ENCODE data around the gene FERMT2. TPM values are rescaled to one million over a fixed set of nuclear protein-coding genes. Genes with fewer than 3 reads are reported as not detected.
"Not testable (repeated sequence)": the region's sequence is repeated elsewhere in the genome, so short reads cannot be mapped to it uniquely, and the experiment has no call there.

The FERMT2 gene
- total RNA-seq, 1 donor from 2014 or later: 79.7 TPM

DNA sequence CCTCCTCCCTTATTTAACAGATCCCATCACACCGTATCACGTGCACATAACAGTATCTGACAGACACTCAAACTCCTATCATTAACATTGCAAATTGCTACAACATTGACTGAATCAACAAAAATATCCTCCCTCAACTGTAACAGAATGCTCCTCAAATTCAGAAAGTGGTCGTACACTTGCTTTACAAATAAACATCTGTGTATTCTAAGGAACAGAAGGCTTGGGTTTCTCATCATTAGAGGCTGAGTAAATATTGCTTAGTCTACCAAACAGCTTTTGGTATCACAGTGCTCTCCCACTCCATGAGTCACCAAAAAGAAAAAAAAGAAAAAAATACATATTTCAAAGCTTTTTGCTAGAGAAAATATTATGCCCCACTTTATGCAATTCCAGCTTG is 23.9 kb downstream of the FERMT2 start:
- DNase-seq: no peak
- peak overlapping the region; percentile 60 for H3K27ac Mint-ChIP-seq (ENCODE audit: unreplicated experiment)
- H3K27me3 Mint-ChIP-seq (ENCODE audit: unreplicated experiment): no peaks in the 10 kb centered on the region
- no peak overlapping the region for H3K4me3 Mint-ChIP-seq (ENCODE audit: unreplicated experiment)
- H3K9me3 Mint-ChIP-seq (ENCODE audit: unreplicated experiment): no peaks in the 10 kb centered on the region
- peaks cover 29% of the 10 kb centered on the region for H3K4me1 Mint-ChIP-seq (ENCODE audit: low read depth, unreplicated experiment)
- no peaks in the 10 kb centered on the region for H3K36me3 Mint-ChIP-seq (ENCODE audit: unreplicated experiment)
- TF ChIP-seq, protein P1, sequence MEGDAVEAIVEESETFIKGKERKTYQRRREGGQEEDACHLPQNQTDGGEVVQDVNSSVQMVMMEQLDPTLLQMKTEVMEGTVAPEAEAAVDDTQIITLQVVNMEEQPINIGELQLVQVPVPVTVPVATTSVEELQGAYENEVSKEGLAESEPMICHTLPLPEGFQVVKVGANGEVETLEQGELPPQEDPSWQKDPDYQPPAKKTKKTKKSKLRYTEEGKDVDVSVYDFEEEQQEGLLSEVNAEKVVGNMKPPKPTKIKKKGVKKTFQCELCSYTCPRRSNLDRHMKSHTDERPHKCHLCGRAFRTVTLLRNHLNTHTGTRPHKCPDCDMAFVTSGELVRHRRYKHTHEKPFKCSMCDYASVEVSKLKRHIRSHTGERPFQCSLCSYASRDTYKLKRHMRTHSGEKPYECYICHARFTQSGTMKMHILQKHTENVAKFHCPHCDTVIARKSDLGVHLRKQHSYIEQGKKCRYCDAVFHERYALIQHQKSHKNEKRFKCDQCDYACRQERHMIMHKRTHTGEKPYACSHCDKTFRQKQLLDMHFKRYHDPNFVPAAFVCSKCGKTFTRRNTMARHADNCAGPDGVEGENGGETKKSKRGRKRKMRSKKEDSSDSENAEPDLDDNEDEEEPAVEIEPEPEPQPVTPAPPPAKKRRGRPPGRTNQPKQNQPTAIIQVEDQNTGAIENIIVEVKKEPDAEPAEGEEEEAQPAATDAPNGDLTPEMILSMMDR (IDR thresholded peaks at IDR 0.05; ENCODE audit: partially characterized antibody, unreplicated experiment): no peak

DNA sequence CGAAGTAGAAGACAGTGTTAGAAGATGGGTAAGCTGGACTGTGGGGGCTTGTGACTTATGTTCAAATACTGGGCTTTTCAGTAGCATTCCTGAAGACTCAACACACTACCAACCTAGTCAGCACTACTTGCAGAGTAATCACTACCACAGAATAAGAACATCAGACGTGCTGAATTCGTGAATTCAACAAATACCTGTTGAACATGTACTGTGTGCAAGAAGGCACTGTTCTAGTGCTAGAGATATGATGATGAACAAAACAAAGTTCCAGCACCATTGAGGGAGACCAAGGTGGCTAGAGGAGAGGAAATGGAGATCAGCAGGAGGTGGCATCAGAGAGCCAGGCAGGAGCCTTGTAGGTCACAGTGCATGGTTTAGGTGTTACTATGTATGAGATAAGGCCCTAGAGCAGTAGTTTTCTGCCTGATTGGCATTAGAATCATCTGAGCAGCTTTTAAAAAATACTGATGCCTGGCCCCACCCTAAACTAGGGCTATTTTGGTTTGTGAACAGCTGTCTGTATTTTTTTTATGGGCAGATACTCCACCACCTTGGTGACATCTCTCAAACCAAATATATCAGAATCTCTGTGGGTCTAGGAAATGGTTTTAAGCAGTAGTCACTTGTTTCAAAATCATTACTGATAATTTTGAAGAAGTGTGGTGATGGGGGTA is 26.8 kb downstream of the FERMT2 start:
- Mint-ChIP-seq H3K27me3 (ENCODE audit: unreplicated experiment) (no peaks in the 10 kb centered on the region), H3K27ac (ENCODE audit: unreplicated experiment) (no peak overlapping the region), H3K4me3 (ENCODE audit: unreplicated experiment) (no peak overlapping the region), H3K9me3 (ENCODE audit: unreplicated experiment) (no peaks in the 10 kb centered on the region), H3K4me1 (ENCODE audit: low read depth, unreplicated experiment) (peaks cover 25% of the 10 kb centered on the region), H3K36me3 (ENCODE audit: unreplicated experiment) (no peaks in the 10 kb centered on the region)
- TF ChIP-seq, protein P1 (IDR thresholded peaks at IDR 0.05; ENCODE audit: partially characterized antibody, unreplicated experiment): no peak
- no peak for DNase-seq

DNA sequence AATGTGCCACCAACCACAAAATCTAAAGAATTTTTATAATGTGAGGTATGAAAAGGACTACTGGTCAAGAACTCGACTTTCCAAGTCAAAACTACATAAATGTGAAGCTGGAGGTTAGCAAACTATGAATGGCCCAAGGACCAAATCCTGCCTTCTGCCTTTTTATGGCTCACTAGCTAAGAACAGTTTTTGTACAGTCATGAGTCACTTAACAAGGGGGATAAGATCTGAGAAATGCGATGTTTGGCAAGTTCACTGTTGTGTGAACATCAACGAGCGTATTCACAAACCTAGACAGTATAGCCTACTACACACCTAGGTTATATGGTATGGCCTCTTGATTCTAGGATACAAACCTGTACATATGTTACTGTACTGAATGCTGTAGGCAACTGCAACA is 28.2 kb downstream of the FERMT2 start:
- Mint-ChIP-seq H3K9me3 (ENCODE audit: unreplicated experiment) (no peaks in the 10 kb centered on the region), H3K27me3 (ENCODE audit: unreplicated experiment) (no peaks in the 10 kb centered on the region), H3K4me3 (ENCODE audit: unreplicated experiment) (no peak overlapping the region), H3K36me3 (ENCODE audit: unreplicated experiment) (no peaks in the 10 kb centered on the region), H3K4me1 (ENCODE audit: low read depth, unreplicated experiment) (peaks cover 22% of the 10 kb centered on the region), H3K27ac (ENCODE audit: unreplicated experiment) (no peak overlapping the region)
- TF ChIP-seq, protein P1 (IDR thresholded peaks at IDR 0.05; ENCODE audit: partially characterized antibody, unreplicated experiment): no peak
- DNase-seq: no peak

DNA sequence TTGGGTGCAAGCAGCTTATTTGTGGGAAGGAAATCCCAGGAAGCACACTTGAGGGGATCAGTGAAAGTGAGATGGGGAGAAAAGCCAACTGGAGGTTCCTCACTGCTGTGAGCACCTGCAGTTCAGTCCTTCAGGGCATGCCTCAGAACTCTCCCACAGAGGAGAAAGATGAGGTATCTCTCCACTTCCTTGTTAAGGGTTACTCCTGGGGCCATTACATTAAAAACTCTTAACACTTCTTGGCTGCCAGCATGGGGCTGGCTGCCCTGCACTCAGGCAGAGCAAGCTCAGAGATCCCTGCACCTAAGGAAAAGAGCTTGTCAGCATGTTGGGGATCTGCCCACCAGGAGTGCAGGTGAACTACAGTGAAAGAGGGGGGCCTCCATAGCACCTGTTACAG is 28.8 kb downstream of the FERMT2 start:
- Mint-ChIP-seq H3K4me1 (ENCODE audit: low read depth, unreplicated experiment) (peaks cover 19% of the 10 kb centered on the region), H3K9me3 (ENCODE audit: unreplicated experiment) (no peaks in the 10 kb centered on the region), H3K4me3 (ENCODE audit: unreplicated experiment) (no peak overlapping the region), H3K27me3 (ENCODE audit: unreplicated experiment) (no peaks in the 10 kb centered on the region), H3K27ac (ENCODE audit: unreplicated experiment) (no peak overlapping the region), H3K36me3 (ENCODE audit: unreplicated experiment) (no peaks in the 10 kb centered on the region)
- TF ChIP-seq, protein P1 (IDR thresholded peaks at IDR 0.05; ENCODE audit: partially characterized antibody, unreplicated experiment): no peak
- DNase-seq: no peak

DNA sequence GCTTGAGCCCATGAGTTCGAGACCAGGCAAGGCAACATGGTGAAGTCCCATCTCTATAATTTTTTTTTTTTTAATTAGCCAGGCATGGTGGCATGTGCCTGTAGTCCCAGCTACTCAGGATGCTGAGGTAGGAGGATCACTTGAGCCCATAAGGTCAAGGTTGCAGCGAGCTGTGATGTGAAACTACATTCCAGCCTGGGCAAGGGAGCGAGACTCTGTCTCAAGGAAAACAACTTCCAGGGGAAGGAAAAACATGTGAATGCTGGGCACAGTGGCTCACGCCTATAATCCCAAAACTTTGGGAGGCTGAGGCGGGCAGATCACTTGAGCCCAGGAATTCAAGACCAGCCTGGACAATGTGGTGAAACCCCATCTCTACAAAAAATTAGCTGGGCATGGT is 30.4 kb downstream of the FERMT2 start:
- H3K27ac Mint-ChIP-seq (ENCODE audit: unreplicated experiment); H3K9me3 Mint-ChIP-seq (ENCODE audit: unreplicated experiment); H3K4me3 Mint-ChIP-seq (ENCODE audit: unreplicated experiment); H3K27me3 Mint-ChIP-seq (ENCODE audit: unreplicated experiment); H3K36me3 Mint-ChIP-seq (ENCODE audit: unreplicated experiment); DNase-seq: not testable (repeated sequence)
- peaks cover 13% of the 10 kb centered on the region for H3K4me1 Mint-ChIP-seq (ENCODE audit: low read depth, unreplicated experiment)
